Germinal center (tissue), 1 donor: Measurements from ENCODE around the gene ATXN1.
A peak's percentile ranks its signal among the peaks of the same experiment; 100 is the strongest.

Experiments
- DNase-seq: peaks from one replicate; pipeline ENCODE4 v3.0.0; 2012; ENCODE audit warnings: mixed read lengths, low spot score

ATXN1 gene

DNA sequence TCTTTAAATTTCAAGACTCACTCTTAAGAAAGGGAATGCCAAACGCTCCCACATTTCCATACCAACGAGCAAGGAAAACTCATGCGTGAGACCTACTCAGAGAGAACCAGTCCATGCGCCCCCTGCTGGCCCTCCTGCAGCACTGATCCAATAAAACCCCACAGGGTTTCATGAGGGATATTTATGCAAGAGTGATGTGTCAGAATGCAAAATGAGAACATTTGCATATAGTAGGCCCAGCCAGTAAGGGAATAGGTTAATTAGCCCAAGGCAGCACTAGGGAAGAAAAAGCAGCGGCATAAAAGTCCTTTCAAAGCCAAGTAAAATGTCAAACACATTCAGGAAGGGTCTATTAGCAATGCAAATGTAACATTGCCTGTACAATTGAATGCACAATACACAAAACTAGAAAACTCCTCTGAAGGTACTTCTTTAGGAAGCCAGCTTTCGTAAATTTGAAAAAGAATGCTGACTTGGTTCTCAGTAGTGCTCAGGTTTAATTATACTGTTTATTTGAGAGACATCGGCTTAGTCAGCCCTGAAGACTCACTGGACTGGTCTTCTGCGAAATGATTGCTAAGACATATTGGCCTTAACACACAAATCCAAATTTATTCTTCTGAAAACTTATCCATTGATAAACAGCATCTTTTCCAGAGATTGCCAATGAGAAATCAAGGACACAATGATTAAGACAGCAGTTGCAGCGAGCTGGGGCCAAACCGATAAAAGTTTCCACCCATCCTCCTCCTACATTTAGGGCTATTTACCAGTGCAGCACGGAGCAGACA is 429.7 kb downstream of the ATXN1 start:
- peak; percentile 87 for DNase-seq

DNA sequence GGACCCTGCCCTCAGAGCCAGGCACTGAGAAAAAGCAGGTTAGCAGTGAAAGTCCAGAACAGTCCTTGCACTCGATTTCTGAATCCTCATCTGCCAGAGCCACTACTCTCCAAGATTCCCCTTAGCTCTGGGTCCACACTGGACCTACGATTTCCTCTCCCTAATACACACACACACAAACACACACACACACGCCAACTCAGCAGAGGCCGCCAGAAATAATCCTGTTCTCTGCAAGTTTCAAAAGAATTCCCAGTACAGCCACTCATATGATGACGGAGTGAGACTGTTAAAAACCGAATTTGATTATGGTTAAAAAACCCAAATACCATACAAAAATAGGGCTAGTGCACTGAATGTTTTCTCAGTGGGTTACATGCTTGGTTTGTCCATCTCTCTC is 432.0 kb downstream of the ATXN1 start:
- DNase-seq, result no peak

DNA sequence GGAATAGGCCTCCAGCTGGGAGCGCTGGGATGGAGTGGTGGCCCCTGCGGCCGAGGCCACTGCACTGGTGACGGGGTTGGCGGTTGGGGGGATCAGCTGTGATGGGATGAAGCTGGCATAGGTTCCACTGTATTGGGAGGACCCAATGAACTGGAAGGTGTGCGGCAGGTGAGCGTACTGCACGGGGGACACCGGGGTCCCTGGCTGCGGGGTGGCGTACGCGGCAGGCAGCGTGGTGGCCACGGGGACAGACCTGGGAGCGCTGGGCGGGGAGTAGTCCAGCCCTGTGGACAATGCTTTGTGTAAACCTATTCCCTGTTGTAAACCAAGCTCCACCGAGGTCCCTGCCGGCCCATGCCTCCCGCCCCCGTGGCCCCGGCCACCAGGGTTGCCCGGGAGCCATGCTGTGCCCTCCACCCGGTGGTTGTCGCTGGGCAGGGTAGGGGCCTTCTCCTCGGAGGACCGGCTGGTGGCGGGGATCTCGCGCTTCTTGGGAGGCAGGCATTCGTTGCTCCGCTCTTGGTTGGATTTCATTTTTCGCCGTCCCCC is 433.4 kb downstream of the ATXN1 start:
- DNase-seq, result no peak

DNA sequence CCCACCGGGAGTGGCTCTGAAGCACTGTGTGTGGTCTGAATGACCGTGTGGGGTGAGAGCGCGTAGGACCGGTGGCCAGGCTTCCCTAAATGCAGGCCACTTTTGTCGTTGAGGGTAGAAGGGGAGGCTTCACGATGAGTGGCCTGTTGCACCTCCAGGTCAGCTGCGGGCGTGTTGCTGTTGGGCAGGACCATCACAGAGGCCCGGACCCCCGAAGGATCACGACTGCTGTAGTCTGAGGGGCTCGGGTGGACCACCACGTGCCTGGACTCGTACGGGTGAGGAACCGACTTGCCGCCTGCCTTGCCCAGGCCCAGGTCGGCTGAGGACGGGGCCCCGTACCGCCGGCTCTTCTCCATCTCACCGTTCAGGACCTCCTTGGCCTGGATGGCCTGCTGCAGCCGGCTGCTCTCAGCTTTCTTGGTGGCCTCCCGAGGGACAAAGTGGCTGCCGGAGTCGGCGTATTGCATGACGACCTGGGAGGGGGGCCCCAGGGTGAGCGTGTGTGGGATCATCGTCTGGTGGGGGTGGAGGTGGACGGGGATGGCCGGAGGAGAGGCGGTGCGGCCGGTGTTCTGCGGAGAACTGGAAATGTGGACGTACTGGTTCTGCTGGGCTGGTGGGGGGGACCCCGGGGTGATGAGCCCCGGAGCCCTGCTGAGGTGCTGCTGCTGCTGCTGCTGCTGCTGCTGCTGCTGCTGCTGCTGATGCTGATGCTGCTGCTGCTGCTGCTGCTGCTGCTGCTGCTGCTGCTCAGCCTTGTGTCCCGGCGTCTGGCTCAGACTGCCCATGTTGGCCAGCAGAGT is 434.1 kb downstream of the ATXN1 start:
- DNase-seq, result no peak

DNA sequence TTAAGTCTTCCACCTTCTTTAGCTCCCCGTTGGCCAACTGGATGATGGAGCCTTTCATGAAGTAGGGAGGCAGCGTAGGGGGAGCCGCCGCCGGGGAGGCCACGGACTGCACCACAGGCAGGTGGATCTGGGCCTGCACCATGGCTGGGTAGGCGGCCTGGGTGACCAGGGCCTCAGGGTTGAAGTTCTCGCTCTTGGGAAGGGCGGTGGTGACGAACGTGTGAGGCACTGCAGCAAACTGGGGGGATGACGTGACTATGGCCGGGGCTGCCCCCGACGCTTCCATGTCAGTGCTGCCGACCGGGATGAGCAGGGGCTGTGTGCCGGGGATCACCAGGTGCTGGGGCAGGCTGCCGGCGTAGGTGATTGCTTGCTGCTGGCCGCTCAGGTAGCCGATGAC is 434.7 kb downstream of the ATXN1 start:
- no peak for DNase-seq

DNA sequence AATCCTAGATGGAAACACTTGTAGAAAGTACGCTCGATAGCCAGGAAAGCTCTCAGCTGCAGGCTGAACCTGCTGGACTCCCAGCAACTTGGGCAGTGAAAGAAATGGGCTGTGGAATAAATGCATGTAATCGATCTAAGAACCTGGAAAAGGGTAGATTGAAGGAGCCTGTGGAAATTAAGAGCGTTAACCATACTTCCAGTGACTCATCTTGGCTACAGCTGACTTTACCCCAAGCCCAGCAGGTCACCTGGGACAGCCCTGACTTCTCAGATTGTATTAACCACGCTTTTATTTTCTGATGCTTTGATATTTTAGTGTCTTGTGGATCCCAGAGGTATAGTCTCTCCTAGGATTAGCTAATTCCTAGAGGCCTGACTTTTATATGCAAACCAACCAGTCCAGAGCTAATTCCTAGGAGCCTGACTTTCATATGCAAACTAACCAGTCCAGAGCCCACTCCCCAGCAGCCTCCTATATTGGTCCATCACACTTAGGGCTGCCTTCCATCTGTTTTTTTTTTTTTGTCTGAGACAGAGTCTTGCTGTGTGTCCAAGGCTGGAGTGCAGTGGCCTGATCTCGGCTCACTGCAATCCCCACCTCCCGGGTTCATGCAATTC is 436.5 kb downstream of the ATXN1 start:
- no peak for DNase-seq

DNA sequence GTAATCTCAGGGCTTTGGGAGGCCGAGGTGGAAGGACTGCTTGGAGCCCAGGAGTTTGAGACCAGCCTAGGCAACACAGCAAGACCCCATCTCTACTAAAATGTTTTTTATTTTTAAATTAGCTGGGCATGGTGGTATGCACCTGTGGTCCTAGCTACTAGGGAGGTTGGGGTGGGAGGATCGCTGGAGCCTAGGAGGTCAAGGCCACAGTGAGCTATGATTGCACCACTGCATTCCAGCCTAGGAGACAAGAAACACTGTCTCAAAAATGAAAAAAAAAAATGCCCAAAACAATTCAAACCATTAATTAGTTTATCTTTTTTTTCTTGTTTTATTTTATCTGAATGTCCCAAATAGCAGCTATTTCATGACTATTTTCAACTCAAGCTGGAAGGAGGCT is 437.1 kb downstream of the ATXN1 start:
- DNase-seq, result no peak

DNA sequence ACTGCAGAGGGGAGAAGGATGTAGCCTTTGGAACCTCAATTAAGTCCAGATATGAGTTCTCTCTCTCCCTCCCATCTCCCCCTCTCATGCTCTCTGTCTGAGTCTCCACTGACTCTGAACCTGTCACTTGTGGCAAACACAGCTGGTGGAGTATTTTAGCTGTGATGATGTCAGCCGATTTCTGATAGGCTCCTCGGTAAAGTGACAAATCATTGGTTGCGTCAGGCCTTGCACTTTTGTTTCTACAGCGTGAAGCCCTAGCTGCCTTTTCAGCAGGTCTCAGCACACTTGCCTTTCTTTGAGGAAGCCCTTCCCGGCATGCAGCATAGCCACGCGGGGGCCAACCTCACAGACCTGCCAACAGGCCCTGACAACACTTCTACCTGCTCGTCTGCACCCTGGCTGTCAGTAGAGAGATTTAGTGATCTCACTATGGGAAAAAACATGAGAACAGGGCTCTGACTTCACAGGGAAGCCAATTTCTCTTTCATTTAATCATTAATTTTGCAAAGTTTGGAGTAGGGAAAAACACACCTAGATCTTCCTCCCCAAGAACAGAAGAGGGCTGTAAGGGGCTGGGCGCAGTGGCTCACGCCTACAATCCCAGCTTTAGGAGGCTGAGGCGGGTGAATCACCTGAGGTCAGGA is 438.5 kb downstream of the ATXN1 start:
- peak; percentile 80 for DNase-seq

DNA sequence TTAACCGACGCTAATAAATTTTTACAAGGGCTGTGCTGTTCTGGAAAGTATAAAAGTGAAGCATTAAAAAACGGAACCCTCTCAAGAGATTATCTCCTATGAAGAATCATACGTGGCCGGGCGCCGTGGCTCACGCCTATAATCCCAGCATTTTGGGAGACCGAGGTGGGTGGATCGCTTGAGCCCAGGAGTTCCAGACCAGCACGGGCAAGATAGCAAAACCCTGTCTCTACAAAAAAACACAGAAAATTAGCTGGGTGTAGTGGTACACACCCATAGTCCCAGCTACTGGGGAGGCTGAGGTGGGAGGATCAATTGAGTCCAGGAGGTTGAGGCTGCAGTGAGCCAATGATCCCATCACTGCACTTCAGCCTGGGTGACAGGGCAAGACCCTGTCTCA is 439.4 kb downstream of the ATXN1 start:
- DNase-seq, result no peak

DNA sequence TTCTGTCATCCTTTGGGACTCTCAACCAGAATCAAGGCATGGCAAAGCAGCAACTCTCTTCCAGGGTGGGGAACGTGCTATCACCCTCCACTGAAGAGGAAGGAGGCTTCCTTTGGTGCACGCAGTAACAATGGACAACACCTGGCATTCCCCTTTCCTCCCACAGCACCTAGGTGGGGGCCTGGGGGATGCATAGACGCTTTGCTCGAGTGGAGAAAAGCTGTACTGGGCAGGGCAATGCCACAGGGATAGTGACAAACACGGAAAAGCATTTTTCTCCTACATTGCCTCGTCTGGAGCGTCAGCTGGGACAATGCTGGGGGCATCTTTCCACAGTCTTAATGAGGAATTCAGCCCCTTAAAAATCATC is 439.9 kb downstream of the ATXN1 start:
- DNase-seq, result no peak

DNA sequence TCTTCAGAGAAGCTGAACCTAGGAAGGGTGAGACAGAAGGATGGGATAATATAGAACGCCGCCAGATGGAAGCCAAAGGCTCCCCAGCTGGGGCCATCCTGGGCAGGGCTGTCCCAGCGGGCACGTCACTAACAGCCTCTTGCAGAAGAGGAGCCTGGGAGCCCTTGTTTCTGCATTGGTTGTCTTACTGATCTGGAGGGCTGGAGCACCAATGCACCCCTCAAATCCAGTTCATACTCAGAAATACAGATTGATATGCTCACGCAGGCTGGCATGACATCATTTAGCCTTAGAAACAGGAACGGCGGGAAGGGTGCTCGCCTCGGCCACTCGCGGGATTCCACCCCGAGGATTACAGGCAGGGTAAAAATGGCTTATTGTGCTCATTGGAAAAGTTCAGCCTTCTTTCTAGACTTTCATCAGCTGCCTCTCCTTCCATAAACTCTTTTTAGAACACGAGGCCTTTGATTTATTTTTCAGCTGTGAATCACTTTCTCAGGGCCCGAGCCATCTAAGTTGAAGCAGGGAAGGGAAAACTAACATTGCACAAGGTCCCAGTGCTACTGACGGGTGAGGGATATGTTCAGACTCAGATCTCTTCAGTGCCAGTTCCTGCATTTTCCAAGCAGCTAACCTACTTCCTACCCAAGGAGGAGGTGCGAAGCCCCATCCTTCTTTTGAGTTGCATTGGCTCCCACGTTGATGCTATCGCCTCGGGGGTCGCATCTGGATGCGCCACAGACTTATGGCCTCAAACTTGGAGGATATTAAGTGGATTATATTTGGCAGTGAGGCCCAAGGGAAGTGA is 440.5 kb downstream of the ATXN1 start:
- DNase-seq, result no peak

DNA sequence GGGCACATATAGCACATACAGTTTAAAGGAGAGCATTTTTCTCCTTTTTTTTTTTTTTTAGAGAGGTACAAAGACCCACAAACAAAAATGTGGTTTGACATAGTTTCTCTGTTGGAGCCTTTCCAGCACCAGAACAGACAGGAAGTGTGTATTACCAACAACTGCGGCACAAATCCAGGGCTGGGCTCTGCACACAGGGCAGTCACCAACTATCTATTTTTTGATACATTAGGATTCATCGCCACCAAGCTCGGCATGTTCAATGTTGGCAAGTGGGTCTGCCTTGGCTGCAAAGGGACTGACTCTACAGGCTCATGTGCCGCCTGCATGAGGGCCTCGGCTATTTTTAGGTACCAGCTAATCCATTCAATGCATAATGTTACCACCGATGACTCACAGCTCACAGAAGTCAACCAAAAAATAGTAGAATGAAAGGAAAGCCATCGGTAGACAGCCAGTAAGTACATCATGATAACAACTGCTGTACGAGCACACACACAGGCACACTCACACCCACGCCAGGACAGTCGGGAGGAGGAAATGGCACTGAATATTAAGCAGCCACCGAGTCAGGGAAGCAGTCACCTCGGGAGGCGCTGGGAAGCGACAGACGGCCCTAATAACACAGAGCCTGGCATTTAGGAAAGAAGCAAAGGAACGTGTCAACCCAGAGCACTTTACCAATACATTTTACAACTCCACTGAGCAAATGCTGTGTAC is 441.3 kb downstream of the ATXN1 start:
- DNase-seq, result peak; percentile 27

DNA sequence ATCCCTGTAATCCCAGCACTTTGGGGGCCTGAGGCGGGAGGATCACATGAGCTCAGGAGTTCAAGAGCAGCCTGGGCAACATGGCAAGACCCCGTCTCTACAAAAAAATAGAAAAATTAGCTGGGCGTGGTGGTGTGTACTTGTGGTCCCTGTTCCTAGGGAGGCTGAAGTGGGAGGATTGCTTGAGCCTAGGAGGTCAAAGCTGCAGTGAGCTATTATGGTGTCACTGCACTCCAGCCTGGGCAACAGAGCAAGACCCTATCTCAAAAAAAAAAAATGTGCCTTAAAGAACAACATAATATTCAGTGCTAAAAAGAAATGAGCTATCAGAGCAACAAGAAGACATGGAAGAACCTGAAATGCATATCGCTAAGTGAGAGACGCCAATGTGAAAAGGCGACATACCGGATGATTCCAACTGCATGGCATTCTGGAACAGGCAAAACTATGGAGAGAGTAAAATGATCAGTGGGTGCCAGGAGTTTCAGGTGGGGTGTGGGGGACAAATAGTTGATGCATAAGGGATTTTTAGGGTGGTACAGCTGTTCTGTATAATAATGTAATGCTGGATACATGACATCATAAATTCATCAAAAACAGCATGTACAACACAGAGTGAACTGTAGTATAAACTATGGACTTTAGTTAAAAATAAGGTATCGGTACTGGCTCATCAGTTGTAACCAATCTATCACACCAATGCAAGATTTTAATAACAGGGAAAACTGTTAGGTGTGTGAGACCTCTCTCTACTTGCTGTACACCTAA is 442.1 kb downstream of the ATXN1 start:
- no peak for DNase-seq

DNA sequence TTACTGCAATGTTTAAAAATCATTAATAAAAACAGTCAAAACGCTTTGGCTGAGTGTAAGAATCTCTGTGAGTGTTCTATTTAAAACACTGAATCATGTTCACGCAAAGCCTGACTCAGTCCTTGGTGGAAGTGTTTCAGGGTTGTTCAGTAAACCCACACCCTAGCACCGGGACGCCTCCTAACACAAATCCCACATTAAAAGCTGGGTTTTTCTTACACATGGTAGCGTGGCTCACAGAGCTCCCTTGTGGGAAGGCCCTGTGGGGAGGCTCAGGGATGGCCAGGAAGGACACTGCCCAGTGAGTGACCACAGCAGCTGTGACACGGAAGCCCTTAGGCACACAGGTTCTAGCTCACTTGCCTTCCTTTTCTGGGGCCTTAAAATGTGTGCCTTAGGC is 442.7 kb downstream of the ATXN1 start:
- DNase-seq, result no peak

DNA sequence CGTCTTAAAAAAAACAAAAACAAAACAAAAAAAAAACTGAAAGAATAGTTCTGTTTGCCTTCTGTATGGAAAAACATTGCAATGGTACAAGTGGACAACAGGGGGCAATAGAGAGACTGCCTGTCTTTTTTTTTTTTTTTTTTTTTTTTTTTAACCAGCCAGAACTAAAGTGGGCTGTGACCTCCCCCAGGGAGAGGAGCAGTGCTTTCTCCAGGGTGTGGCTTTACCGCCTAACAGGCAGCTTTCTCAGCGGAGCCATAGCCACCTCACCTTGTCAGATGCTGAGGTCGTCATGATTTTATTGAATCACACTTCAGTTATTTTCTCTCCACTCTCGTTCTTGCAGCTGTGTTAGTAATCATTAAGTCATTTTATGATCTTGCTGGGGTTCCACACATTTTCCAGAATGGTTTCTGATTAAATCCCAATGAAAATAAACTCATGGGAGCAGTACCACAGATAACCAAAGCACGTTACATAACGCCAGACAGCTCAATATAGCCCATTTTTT is 444.5 kb downstream of the ATXN1 start:
- peak; percentile 75 for DNase-seq

DNA sequence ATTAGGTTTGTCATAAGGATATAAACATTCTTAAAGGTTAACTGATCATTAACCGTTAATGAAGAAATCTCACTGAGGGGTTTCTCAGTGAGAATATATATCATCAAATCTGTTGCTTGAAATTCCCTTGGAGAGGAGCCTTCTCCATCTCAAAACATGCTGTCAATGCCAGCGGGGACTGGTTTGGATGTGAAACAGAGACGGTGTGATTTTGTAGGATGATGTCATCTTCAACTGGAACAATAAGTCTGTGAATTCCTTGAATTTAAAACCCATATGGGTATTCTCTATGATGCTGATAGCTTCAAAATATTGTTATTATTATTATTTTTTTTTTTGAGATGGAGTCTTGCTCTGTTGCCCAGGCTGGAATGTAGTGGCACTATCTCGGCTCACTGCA is 447.0 kb downstream of the ATXN1 start:
- no peak for DNase-seq

DNA sequence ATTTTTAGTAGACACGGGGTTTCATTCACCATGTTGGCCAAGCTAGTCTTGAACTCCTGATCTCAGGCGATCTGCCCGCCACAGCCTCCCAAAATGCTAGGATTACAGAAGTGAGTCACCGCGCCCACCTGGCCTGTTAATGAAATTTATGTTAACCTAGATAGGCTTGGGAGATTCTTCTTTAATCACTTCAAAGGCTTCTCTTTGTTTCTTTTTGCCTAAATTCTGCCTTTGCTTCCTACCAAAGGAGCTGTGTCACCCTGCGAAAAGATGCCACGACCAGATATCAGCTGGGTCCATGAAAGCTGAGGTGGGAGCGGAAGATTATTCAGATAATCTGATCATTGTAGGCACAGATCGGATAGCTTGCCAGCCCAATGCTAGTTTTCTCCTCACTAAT is 447.5 kb downstream of the ATXN1 start:
- no peak for DNase-seq

DNA sequence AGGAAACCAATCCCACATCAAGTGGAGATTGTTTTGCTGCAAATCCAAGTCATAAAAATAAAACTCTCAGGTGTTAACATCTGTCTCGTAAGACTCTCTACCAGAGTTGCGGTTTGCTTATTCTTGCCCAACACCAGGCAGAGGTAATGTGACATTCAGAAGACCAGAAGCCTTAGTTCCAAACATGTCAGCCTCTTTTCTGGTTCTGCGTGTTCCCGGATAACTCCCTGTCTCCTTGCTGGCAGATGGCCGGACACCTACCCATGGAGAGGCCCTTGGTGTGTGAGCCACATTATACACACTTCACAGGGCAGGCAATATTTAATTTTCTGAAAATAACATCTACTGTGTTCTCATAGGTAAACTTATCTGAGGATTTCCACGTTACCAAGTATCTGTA is 449.5 kb downstream of the ATXN1 start:
- no peak for DNase-seq

DNA sequence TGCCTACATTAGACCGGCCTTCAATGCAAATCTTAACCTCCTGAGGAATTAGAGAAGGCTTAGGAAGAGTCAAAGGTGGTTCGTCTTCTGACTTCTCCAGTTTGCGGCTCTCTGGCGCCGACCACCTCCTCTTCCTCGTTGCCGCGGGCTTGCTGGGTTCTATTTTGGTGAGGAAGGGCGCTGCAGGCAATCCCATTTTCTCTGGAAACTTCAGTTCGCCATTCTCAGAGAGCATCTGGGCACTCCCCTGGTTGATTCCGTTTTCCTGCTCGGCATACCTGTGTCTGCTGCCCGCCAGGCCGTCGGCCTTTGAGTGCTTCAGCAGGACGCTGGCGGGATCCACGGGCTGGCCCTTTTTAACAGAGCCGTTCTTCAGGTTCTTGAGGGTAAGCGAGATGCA is 454.9 kb downstream of the ATXN1 start:
- DNase-seq, result no peak

DNA sequence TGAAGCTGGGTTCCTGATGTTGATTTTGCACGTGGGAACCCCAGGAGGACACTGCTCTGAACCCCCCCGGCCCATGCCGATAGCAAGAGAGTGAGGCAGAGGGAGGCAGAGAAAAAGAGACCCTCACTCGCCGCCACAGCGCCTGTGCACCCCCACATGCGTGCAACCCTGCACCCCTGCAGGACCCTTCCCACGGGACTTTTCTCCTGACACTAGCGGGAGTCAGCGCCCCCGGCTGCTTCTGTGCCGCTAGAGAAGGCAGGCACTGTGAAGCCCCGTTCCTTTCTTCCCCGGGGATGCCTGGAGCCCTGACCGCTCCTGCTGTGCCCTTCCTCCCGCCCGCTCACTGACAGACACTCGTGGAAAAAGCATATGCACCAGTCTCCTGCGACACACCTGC is 455.5 kb downstream of the ATXN1 start:
- DNase-seq, result peak; percentile 46
